Measurements from ENCODE around the gene GOLGA3. TPM values are rescaled to one million over a fixed set of nuclear protein-coding genes. Genes with fewer than 3 reads are reported as not detected.
"Not testable (repeated sequence)": the region's sequence is repeated elsewhere in the genome, so short reads cannot be mapped to it uniquely, and the experiment has no call there.

The GOLGA3 gene
- total and polyA plus RNA-seq, 10 of the 15 experiments (the other 5 are each of a cell fraction or from before 2014, with no cell fraction given): 2.0 to 42.7 (median 15.2) TPM

- TF ChIP-seq POLR2A (IDR thresholded peaks at IDR 0.05; ENCODE audit: low read depth, low read length): 0 out of 2 replicates have a peak, but pooled peaks have one; percentile 1
- TF ChIP-seq SPI1 (IDR thresholded peaks at IDR 0.05; ENCODE audit: borderline replicate concordance, insufficient read depth, low read depth, low read length): no peak
- ChIA-PET POLR2A (no interaction called here), CTCF (interaction anchor here (1.1 kb wide), 1 partner anchor 24 kb away, joined by 4 read pairs; no protein-coding TSS in a partner anchor), SMC1A (ENCODE audit: uncharacterized antibody, unreplicated experiment) (no interaction called here), RAD21 (ENCODE audit: unreplicated experiment) (no interaction called here)
- 94% methylated on average over 20 of the region's 20 CpGs for WGBS (ENCODE audit: insufficient coverage, insufficient replicate concordance, low lambda C conversion rate, missing lambda C conversion rate)
- no peak for DNase-seq (ENCODE audit: low read depth, low spot score)
- BruUV-seq (replicated peaks): no TSS peak
- intact Hi-C loops (cut with micrococcal nuclease; ENCODE audit: unreplicated experiment) (no loop called here), in situ Hi-C loops (cut with MboI) (no loop called here)
- H3K4me2 ChIP-seq (ENCODE audit: control insufficient read depth, insufficient read depth): no peak overlapping the region
- H3K27me3 ChIP-seq (replicated peaks in 1 of 2; ENCODE audit: control insufficient read depth in 2 of 2, insufficient read depth in 2 of 2, low read length in 1 of 2): no peaks in the 10 kb centered on the region
- peaks cover 21 to 32% of the 10 kb centered on the region in 2 experiments; a peak in 3 of 4 replicates for H3K36me3 ChIP-seq (ENCODE audit: control insufficient read depth in 2 of 2, insufficient read depth in 2 of 2, low read length in 1 of 2)
- no peaks in the 10 kb centered on the region for H4K20me1 ChIP-seq (ENCODE audit: control insufficient read depth, insufficient read depth)
- H3K9ac ChIP-seq (ENCODE audit: control insufficient read depth, insufficient read depth, low read length): no peak overlapping the region
- H3K79me2 ChIP-seq (ENCODE audit: control insufficient read depth, insufficient read depth, low read length): no peaks in the 10 kb centered on the region
- no peak overlapping the region for H3K27ac ChIP-seq (ENCODE audit: control insufficient read depth, insufficient read depth)
- H2AFZ ChIP-seq (ENCODE audit: control insufficient read depth, low read depth, low read length): no peak overlapping the region
- no peak for FAIRE-seq
- peaks cover 7% of the 10 kb centered on the region for H3K4me1 ChIP-seq (ENCODE audit: control insufficient read depth, insufficient read depth, low read length)
- H3K4me3 ChIP-seq: no peak overlapping the region
- no peaks in the 10 kb centered on the region for H3K9me3 ChIP-seq (replicated peaks; ENCODE audit: control insufficient read depth, insufficient read depth, low read length)
- ATAC-seq: no peak
Observed at GRCh38 chr12:132777614-132778013, 51.1 kb downstream of the GOLGA3 start.

- no peak overlapping the region for H3K4me3 ChIP-seq
- no peaks in the 10 kb centered on the region for H3K27me3 ChIP-seq (replicated peaks in 1 of 2; ENCODE audit: control insufficient read depth in 2 of 2, insufficient read depth in 2 of 2, low read length in 1 of 2)
- TF ChIP-seq SMAD5 (IDR thresholded peaks at IDR 0.05; ENCODE audit: low read depth): no peak
- no peak for FAIRE-seq
- no peak overlapping the region for H3K4me2 ChIP-seq (ENCODE audit: control insufficient read depth, insufficient read depth)
- no peak for DNase-seq (ENCODE audit: low read depth, low spot score)
- H3K36me3 ChIP-seq (ENCODE audit: control insufficient read depth in 2 of 2, insufficient read depth in 2 of 2, low read length in 1 of 2): peaks cover 21 to 29% of the 10 kb centered on the region in 2 experiments; a peak in 3 of 4 replicates
- RAD21 ChIA-PET (ENCODE audit: unreplicated experiment): no interaction called here
- intact Hi-C loops (cut with micrococcal nuclease; ENCODE audit: unreplicated experiment) (no loop called here), in situ Hi-C loops (cut with MboI) (no loop called here)
- WGBS (ENCODE audit: insufficient coverage, insufficient replicate concordance, low lambda C conversion rate, missing lambda C conversion rate): 96% methylated on average over 29 of the region's 29 CpGs
- POLR2A ChIA-PET: no interaction called here
- no peaks in the 10 kb centered on the region for H4K20me1 ChIP-seq (ENCODE audit: control insufficient read depth, insufficient read depth)
- H3K4me1 ChIP-seq (ENCODE audit: control insufficient read depth, insufficient read depth, low read length): peaks cover 14% of the 10 kb centered on the region
- CTCF ChIA-PET: interaction anchor here (1.1 kb wide), 1 partner anchor 23 kb away, joined by 4 read pairs; no protein-coding TSS in a partner anchor
- SMC1A ChIA-PET (ENCODE audit: uncharacterized antibody, unreplicated experiment): no interaction called here
- H2AFZ ChIP-seq (ENCODE audit: control insufficient read depth, low read depth, low read length): no peak overlapping the region
- no peak overlapping the region for H3K9ac ChIP-seq (ENCODE audit: control insufficient read depth, insufficient read depth, low read length)
- H3K27ac ChIP-seq (ENCODE audit: control insufficient read depth, insufficient read depth): no peak overlapping the region
- no peaks in the 10 kb centered on the region for H3K9me3 ChIP-seq (replicated peaks; ENCODE audit: control insufficient read depth, insufficient read depth, low read length)
- no TSS peak for BruUV-seq (replicated peaks)
- no peak for ATAC-seq
- no peaks in the 10 kb centered on the region for H3K79me2 ChIP-seq (ENCODE audit: control insufficient read depth, insufficient read depth, low read length)
Observed at GRCh38 chr12:132776816-132777568, 51.7 kb downstream of the GOLGA3 start.

GRCh38 chr12:132776230-132776625 is 52.4 kb downstream of the GOLGA3 start:
- BruUV-seq (replicated peaks); H3K9ac ChIP-seq (ENCODE audit: control insufficient read depth, insufficient read depth, low read length); H3K27me3 ChIP-seq (replicated peaks in 1 of 2; ENCODE audit: control insufficient read depth in 2 of 2, insufficient read depth in 2 of 2, low read length in 1 of 2); ATAC-seq; H3K4me2 ChIP-seq (ENCODE audit: control insufficient read depth, insufficient read depth); H3K4me3 ChIP-seq; H3K9me3 ChIP-seq (replicated peaks; ENCODE audit: control insufficient read depth, insufficient read depth, low read length); H3K27ac ChIP-seq (ENCODE audit: control insufficient read depth, insufficient read depth); H4K20me1 ChIP-seq (ENCODE audit: control insufficient read depth, insufficient read depth); POLR2A ChIA-PET; RAD21 ChIA-PET (ENCODE audit: unreplicated experiment); CTCF ChIA-PET; H3K79me2 ChIP-seq (ENCODE audit: control insufficient read depth, insufficient read depth, low read length); H2AFZ ChIP-seq (ENCODE audit: control insufficient read depth, low read depth, low read length); in situ Hi-C loops (cut with MboI); DNase-seq (ENCODE audit: low read depth, low spot score); FAIRE-seq; intact Hi-C loops (cut with micrococcal nuclease; ENCODE audit: unreplicated experiment); SMC1A ChIA-PET (ENCODE audit: uncharacterized antibody, unreplicated experiment): not testable (repeated sequence)
- peaks cover 21 to 25% of the 10 kb centered on the region in 2 experiments; a peak in 3 of 4 replicates for H3K36me3 ChIP-seq (ENCODE audit: control insufficient read depth in 2 of 2, insufficient read depth in 2 of 2, low read length in 1 of 2)
- peaks cover 21% of the 10 kb centered on the region for H3K4me1 ChIP-seq (ENCODE audit: control insufficient read depth, insufficient read depth, low read length)
- 98% methylated on average over 9 of the region's 12 CpGs for WGBS (ENCODE audit: insufficient coverage, insufficient replicate concordance, low lambda C conversion rate, missing lambda C conversion rate)

Measured in GM12878 (cell line).